GM18907 (cell line): ENCODE measurements around the gene NECTIN2.
"Not testable (repeated sequence)": the region's sequence is repeated elsewhere in the genome, so short reads cannot be mapped to it uniquely, and the experiment has no call there.

Source experiments
- ATAC-seq: cut with Tn5 transposase; IDR thresholded peaks from one replicate; pipeline ENCODE4 v1.9.1; 2021; ENCODE audit warnings: mild to moderate bottlenecking, moderate library complexity; ENCODE audit not compliant: unreplicated experiment

The NECTIN2 gene

DNA sequence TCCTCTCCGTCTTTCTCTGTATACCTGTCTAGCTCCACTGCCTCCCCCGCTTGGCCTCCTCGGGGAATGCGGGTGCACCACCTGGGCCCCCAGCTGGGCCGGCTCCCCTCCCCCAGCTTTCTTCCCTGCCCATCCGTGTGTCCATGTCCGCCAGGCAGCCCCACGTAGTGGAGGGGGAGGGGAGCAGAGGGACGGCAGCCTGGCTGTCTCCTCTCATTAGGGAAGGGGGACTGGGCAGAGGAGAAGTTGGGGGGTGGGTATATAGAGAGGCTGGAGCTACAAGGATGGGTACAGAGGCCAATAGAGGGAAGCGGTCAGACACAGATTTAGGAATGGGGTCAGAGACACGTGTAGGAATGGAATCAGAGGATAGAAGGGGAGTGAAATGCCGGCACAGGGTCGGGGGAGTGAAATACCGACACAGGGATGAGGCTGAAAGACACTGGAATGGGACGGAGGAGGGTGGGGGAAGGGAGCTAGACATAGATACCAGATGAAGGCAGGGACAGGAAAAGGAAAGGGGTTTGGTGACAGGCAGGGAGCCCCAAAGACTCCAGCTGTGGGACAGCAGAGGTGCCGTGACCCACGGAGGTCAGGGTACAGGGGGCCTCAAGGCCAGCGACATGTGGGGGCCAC lies 2.8 kb downstream of the NECTIN2 start:
- ATAC-seq: no peak

DNA sequence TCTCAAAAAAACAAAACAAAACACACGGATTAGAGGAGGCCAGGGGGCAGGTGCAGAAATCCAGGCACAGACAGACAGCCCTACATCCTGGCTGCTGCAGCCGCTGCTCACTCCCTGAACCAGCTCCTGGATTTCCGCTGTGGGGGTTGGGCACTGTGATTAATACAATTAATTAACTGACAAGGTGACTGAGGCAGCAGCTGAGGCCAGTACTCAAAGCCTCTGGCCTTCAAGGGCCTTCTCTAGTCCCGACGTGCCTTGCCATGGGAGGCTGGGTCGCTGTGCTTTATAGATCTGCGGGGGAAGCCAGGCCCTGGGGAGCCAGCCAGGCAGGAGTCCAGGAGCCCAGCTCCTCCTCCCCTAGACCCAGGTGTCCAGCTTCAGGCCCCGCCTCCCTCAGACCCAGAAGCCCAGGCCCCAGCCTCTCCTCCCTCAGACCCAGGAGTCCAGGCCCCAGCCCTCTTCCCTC lies 4.6 kb downstream of the NECTIN2 start:
- no peak for ATAC-seq

DNA sequence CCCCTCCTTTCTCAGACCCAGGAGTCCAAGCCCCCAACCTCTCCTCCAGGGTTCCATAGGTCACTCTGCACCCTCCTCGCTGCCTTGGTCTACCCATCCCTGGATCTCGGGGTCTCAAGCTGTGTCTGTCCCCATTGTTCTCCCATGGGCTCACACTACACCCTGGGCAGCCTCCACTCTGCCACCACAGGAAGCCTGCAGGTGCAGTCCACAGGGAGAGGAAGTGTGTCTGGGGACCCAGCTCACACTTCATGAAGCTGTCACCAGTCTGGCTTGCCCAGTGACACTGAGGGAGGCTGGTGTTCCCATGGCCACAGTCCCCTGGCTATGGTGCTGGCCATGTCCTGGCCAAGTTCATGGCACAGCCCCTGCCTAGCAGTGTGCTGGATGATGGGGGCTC lies 5.3 kb downstream of the NECTIN2 start:
- ATAC-seq: no peak

DNA sequence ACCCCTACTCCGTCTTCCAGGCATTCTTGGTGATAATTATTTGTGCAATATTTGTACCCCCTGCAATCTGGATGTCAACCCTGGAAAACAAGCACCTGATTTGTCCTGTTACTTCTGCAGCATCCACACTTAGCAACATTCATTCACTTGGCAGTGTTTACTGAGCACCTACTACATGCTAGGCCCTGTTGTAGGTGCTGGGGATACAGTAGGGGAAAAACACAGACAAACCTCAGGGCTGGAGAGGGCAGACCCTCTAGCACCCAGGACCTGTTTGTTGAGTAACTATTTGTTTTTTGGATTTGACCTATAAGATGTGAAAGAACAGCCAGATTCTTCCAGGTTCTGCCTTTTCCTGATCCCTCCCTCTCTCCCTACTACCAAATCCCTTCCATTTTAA lies 9.5 kb downstream of the NECTIN2 start:
- ATAC-seq: no peak

DNA sequence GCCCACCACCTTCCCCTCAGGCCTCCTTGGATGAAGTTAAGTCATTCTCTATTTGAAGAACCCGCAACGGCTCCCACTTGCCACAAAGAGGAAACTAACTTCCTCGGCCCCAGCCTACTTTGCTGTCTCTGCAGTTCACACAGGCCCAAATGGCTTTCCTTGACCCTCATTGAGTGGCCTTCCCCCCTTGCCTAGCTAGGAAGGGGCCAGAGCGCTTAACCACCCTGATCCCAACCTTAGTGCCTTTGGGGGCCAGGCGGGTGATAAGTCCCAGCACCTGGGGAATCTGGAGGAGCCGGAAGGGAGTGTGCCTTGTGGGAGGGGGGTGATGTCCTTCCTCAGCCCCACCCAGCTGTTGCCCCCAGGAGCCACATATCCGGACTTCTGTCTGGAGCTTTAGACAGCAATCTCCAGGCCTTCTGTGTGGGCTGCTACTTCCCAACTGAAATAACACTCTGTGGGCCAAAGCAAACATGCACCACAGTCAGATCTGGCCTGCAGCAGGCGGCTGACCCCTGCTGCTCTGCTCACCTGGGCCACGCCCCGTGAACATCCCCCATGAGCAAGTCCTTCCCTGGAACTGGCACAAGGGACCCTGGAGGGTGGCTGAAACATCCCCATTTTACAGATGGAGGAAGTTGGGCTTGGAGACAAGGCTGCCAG lies 10.5 kb downstream of the NECTIN2 start:
- no peak for ATAC-seq

DNA sequence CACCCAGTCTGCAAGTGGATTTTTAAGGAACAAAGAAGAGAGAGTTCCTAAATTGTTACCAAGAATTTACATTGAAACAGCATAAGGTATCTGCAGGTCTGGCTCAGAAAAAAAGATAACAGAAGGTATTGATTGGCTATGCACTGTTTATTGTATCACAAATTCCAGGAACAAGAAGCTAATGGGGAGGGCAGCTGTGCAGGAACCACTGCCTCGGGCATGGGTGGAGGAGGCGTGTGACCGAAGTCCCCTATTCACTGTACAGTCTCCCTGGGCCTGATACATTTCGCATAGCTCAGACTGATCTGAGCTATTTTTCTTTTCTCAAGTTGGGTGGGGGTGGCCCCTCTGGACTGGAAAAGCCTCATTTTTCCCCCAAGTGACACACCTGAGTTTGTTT lies 11.7 kb downstream of the NECTIN2 start:
- no peak for ATAC-seq

DNA sequence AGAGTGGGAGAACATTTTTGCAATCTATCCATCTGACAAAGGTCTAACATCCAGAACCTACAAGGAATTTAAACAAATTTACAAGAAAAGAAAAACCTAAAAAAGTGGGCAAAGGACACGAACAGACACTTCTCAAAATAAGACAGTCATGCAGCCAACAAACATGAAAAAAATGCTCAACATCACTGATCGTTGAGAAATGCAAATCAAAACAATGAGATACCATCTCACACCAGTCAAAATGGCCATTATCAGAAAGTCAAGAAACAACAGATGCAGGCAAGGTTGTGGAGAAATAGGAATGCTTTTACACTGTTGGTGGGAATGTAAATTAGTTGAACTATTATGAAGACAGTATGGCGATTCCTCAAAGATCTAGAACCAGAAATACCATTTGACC lies 15.5 kb downstream of the NECTIN2 start:
- not testable (repeated sequence) for ATAC-seq

DNA sequence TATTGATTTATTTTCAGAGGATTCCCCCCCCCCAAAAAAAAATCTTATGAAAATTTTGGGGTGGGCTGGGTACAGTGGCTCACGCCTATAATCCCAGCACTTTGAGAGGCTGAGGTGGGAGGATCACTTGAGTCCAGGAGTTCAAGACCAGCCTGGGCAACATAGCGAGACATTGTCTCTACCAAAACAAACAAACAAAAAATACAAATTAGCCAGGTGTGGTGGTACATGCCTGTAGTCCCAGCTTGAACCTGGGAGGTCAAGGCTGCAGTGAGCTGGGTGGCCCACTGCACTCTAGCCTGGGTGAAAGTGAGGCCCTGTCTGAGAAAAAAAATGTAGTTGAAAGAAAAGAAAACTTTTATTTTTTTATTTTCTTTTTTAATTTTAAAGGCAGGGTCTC lies 17.9 kb downstream of the NECTIN2 start:
- no peak for ATAC-seq

DNA sequence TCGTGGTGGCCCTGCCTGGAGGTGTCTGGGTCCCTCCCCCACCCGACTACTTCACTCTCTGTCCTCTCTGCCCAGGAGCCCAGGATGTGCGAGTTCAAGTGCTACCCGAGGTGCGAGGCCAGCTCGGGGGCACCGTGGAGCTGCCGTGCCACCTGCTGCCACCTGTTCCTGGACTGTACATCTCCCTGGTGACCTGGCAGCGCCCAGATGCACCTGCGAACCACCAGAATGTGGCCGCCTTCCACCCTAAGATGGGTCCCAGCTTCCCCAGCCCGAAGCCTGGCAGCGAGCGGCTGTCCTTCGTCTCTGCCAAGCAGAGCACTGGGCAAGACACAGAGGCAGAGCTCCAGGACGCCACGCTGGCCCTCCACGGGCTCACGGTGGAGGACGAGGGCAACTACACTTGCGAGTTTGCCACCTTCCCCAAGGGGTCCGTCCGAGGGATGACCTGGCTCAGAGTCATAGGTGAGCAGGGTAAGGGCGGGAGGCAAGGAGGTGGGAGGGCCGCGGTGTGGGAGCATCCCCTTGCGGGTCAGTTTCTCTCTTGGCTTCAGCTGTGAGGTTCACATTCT lies 19.2 kb downstream of the NECTIN2 start:
- no peak for ATAC-seq

DNA sequence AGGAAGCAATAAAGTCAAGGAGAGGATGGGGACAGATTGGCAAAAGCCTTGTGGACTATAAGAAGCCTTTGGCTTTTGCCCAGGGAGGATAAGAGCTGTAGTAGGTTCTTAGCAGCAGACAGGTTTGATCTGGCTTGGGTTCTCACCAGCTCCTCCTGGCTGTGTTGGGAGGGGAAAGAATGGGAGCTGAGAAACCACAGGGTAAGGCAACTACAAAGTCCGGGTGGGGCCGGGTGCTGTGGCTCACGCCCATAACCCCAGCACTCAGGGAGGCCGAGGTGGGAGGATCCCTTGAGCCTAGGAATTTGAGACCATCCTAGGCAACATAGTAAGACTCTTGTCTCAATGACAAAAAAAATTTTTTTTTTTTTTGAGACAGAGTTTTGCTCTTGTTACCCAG lies 20.6 kb downstream of the NECTIN2 start:
- ATAC-seq: no peak

DNA sequence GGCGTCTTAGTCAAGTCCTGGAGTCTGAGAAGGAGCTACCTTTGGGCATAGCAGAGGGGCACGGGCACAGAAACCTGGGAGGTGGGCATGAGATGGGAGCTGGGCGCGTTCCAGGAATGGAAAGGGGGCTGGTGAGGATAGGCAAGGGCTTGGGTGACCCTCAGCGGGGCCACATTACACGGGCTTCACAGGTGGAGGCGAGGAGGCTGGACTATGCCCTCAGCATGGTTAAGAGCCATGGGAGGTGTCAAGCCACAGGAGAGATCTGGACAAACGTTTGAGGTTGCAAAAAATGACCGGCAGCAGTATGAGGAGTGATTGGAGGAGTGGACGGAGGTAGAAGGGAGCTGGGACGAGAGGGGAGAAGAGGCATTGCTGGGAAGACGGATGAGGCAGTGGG lies 21.5 kb downstream of the NECTIN2 start:
- ATAC-seq: no peak

DNA sequence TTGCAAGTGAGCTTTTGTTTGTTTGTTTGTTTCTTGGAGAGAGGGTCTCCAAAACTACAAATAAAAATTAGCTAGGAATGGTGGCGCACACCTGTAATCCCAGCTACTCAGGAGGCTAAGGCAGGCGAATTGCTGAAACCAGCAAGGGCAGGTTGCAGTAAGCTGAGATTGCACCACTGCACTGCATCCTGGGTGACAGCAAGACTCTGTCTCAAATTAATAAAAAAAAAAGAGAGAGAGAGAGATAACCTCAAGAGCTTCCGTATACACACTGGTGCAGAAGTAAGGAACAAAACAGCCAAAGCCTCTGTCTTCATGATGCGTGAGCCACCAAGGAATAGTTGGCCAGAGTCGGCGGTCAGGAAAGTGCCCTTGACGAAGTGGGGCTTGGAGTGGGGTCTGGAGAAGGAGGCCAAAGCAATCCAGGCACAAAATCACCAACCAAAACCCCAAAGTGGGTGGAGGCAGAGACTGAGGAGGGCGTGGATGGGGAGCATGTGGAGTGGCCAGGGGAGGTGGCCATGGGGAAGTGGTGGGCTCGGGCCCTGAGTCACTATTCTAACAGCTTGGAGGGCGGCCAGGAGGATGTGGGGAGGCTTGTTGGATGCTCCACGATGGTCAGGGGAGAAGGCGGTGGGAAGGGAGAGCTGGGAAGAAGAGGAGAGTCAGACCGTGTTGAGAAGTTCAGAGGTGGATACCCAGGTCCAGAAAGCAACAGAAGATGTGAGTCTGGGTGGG lies 23.8 kb downstream of the NECTIN2 start:
- ATAC-seq: no peak

DNA sequence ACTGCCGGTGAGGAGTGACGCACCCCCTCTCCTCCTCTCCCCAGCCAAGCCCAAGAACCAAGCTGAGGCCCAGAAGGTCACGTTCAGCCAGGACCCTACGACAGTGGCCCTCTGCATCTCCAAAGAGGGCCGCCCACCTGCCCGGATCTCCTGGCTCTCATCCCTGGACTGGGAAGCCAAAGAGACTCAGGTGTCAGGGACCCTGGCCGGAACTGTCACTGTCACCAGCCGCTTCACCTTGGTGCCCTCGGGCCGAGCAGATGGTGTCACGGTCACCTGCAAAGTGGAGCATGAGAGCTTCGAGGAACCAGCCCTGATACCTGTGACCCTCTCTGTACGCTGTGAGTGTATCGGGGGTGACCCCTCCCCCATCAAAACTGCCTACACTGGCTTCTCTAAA lies 25.7 kb downstream of the NECTIN2 start:
- ATAC-seq: no peak

DNA sequence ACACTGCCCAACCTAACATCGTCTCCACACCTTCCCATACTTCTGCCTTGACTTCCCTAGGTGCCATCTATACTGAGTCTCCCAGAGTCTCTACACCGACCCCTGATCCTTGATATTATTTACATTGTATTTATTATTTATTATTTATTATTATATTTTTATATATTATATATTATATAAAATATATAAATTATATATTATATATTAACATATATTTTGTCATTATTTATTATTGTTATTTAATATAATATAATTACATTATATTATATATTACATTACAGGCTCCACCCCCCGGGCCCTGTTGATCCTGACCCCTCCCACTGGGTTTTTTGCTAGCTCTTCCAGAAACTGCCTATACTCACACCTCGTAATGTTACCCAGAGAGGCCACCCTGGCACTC lies 26.6 kb downstream of the NECTIN2 start:
- no peak for ATAC-seq

DNA sequence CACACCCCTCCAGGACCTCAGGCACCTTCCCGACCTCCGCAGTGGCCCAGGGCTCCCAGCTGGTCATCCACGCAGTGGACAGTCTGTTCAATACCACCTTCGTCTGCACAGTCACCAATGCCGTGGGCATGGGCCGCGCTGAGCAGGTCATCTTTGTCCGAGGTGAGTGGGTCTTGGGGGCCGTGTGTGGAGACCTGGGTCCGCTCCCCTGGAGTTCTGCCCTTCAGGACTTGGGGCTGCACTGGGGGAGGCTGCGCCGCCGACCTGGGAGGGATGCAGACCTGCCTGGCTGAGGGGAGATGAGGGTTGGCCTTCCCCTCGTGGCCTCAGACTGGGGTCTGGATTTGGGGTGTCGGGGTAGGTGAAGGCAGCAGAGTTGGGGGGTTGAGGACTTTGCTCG lies 28.2 kb downstream of the NECTIN2 start:
- no peak for ATAC-seq

DNA sequence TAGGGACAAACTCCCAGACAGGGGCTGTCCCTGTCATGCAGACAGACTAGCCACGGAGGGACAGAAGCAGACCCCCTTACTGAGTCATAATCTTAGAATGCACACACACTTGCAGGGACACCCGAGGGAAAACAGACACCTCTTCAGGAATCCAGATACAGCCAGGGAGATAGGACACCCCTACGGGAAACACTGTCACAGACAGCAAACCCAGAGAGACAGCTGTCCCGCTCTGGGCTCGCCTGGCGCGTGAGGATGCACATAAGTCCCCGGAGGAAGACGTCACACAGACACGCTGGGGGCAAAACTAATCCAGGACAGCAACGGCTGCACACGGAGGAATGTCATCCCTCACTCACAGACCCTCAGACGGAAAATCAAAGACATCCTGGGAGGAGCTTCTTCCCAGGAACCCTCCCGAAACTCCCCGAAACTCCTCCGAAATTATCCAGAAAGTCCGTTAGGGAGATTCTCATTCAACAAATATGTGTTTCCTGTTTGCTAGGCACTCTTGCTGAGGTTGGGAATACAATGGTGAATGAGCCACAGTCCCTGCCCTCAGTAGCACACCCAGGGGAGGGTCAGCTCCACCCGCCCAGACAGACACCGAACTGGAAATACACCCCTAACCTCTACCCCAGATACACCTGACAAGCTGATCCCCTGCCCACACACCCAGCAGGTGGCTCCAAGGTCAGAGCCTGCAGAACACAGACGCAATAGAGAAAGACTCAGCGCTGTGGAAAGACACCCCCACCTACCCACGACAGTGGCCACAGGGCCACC lies 29.8 kb downstream of the NECTIN2 start:
- ATAC-seq: no peak

DNA sequence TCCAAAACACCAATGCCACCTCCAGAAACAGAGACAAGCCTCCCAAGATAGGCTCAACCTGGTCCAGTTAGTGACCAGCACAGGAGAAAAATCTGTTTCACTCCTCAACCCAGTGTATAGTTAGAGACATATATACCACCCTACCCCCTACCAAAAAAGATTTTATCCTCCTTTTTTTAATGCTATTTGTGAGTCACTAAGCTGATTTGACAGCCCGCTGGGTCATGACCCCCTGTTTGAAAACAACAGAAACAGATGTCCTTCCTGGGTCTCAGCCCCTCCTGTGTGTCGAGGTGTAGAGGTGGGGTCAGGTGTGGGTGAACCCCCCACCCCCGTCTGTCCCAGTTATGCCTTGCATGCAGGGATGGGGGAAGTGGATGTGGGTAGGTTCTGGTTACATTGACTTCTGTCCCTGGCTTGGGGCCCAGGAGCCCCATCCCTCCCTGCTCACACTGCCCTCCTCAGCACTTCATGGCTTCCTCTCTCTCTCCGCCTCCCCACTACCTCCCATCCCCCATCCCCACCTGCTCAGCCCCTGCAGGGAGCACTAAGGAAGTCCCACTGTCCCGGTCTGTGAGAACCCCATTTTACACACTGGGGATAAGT lies 30.9 kb downstream of the NECTIN2 start:
- ATAC-seq: no peak

DNA sequence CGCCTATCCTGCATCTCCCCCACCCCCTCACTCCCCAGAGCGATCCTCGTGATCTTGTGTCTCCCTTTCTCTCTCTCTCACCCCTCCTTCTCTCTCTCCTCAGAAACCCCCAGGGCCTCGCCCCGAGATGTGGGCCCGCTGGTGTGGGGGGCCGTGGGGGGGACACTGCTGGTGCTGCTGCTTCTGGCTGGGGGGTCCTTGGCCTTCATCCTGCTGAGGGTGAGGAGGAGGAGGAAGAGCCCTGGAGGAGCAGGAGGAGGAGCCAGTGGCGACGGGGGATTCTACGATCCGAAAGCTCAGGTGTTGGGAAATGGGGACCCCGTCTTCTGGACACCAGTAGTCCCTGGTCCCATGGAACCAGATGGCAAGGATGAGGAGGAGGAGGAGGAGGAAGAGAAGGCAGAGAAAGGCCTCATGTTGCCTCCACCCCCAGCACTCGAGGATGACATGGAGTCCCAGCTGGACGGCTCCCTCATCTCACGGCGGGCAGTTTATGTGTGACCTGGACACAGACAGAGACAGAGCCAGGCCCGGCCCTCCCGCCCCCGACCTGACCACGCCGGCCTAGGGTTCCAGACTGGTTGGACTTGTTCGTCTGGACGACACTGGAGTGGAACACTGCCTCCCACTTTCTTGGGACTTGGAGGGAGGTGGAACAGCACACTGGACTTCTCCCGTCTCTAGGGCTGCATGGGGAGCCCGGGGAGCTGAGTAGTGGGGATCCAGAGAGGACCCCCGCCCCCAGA lies 32.2 kb downstream of the NECTIN2 start:
- no peak for ATAC-seq

DNA sequence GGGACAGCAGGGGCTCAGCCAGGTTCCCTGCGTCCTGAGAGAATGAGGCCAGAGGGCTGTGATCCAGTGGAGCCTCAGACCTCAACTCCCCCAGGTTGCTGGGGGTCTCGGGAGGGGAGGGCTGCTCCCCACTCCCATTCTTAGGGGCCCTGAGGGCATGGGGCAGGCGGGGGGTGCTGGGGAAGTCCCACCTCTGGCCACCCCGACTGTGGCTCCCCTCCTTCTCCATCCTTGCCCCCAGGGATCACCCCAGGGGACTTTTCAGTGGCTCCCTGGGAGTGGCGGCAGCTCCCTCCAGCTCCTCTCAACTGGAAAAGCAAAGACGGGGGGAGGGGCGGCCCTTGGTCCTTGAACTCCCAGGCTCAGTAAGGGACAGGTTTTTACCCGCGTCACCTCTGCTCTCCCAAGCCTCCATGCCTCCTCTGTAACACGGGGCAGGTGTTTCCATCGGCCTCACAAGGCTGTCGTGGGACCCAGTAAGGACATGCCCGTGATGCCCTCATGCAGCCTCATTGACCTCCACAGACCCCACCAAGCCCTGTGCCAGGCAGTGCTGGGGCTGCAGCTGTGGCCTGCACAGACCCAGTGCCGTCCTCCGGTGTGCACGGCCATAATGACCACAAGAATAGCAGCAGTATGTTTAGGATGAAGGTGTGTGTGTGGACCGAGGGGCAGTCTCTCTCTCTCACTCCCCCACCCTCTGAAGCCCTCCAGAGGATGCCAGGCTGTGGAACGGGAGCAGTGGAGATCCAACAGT lies 33.4 kb downstream of the NECTIN2 start:
- no peak for ATAC-seq
